GM12878 (cell line): ENCODE results near the gene ARHGAP26.

Experiments
- ATF2 ChIP-seq: IDR thresholded peaks from 2 replicates; pipeline ENCODE4 v1.6.1; 2012; ENCODE audit warnings: low read length, inconsistent platforms
- CTCF ChIP-seq, 3 experiments: IDR thresholded peaks in 2 of 3; conservative IDR thresholded peaks in 1 of 3; 2 replicates each; pipeline ENCODE4 v1.5.1; 2011; ENCODE audit warnings: low read depth in 3 of 3, low read length in 3 of 3, mild to moderate bottlenecking in 3 of 3, control low read depth in 2 of 3, moderate library complexity in 2 of 3, inconsistent platforms in 1 of 3, mixed read lengths in 1 of 3; ENCODE audit not compliant: control insufficient read depth in 2 of 3, insufficient read depth in 1 of 3; ENCODE audit errors: extremely low read depth in 1 of 3
- ZSCAN29 ChIP-seq: fragments of 450-650 bp; IDR thresholded peaks from 2 replicates; pipeline ENCODE4 v1.6.1; 2017; ENCODE audit warnings: mild to moderate bottlenecking, moderate library complexity

- TF ChIP-seq ZSCAN29 = no peak
- no peak for TF ChIP-seq CTCF (IDR thresholded peaks at IDR 0.05 in 2 of 3, conservative IDR thresholded peaks at IDR 0.05 in 1 of 3; ENCODE audit: control insufficient read depth in 2 of 3, extremely low read depth in 1 of 3, insufficient read depth in 1 of 3, low read depth in 3 of 3, low read length in 3 of 3)
- TF ChIP-seq ATF2 = no peak
Measured at GRCh38 chr5:142845402-142845921, 75.3 kb downstream of the ARHGAP26 start.
